Mammary epithelial cell (primary cell): ENCODE measurements around the gene GAK.

ENCODE experiments used
- CTCF ChIP-seq, 2 donors: IDR thresholded peaks in 1 of 2; conservative IDR thresholded peaks in 1 of 2; 2 replicates each; pipeline ENCODE4 v1.5.1; 2011 to 2012; ENCODE audit warnings: inconsistent platforms in 2 of 2, low read length in 2 of 2, mild to moderate bottlenecking in 2 of 2, control low read depth in 1 of 2, low read depth in 1 of 2; ENCODE audit not compliant: insufficient read depth in 1 of 2; ENCODE audit errors: extremely low read depth in 1 of 2
- EZH2 ChIP-seq: IDR thresholded peaks from 2 replicates; pipeline ENCODE4 v1.6.1; 2012; ENCODE audit warnings: low read length, inconsistent platforms, borderline replicate concordance

- TF ChIP-seq CTCF (conservative IDR thresholded peaks at IDR 0.05 in 1 of 2, IDR thresholded peaks at IDR 0.05 in 1 of 2; ENCODE audit: extremely low read depth in 1 of 2, insufficient read depth in 1 of 2, low read depth in 1 of 2, low read length in 2 of 2): no peak
- no peak for TF ChIP-seq EZH2
Measured at GRCh38 chr4:830601-831482, 101.3 kb downstream of the GAK start.
